Stimulated activated CD8-positive, alpha-beta memory T cell treated with anti-CD3 and anti-CD28 coated beads, Interleukin-4, amount 100 ng/mL, for 48 hours (primary cell): ENCODE data around the gene NCKAP1.
"Not testable (repeated sequence)": the region's sequence is repeated elsewhere in the genome, so short reads cannot be mapped to it uniquely, and the experiment has no call there.

Experiments used
- DNase-seq: peaks from one replicate; pipeline ENCODE4 v3.0.0-alpha.2; 2020

Gene NCKAP1, protein sequence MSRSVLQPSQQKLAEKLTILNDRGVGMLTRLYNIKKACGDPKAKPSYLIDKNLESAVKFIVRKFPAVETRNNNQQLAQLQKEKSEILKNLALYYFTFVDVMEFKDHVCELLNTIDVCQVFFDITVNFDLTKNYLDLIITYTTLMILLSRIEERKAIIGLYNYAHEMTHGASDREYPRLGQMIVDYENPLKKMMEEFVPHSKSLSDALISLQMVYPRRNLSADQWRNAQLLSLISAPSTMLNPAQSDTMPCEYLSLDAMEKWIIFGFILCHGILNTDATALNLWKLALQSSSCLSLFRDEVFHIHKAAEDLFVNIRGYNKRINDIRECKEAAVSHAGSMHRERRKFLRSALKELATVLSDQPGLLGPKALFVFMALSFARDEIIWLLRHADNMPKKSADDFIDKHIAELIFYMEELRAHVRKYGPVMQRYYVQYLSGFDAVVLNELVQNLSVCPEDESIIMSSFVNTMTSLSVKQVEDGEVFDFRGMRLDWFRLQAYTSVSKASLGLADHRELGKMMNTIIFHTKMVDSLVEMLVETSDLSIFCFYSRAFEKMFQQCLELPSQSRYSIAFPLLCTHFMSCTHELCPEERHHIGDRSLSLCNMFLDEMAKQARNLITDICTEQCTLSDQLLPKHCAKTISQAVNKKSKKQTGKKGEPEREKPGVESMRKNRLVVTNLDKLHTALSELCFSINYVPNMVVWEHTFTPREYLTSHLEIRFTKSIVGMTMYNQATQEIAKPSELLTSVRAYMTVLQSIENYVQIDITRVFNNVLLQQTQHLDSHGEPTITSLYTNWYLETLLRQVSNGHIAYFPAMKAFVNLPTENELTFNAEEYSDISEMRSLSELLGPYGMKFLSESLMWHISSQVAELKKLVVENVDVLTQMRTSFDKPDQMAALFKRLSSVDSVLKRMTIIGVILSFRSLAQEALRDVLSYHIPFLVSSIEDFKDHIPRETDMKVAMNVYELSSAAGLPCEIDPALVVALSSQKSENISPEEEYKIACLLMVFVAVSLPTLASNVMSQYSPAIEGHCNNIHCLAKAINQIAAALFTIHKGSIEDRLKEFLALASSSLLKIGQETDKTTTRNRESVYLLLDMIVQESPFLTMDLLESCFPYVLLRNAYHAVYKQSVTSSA

DNA sequence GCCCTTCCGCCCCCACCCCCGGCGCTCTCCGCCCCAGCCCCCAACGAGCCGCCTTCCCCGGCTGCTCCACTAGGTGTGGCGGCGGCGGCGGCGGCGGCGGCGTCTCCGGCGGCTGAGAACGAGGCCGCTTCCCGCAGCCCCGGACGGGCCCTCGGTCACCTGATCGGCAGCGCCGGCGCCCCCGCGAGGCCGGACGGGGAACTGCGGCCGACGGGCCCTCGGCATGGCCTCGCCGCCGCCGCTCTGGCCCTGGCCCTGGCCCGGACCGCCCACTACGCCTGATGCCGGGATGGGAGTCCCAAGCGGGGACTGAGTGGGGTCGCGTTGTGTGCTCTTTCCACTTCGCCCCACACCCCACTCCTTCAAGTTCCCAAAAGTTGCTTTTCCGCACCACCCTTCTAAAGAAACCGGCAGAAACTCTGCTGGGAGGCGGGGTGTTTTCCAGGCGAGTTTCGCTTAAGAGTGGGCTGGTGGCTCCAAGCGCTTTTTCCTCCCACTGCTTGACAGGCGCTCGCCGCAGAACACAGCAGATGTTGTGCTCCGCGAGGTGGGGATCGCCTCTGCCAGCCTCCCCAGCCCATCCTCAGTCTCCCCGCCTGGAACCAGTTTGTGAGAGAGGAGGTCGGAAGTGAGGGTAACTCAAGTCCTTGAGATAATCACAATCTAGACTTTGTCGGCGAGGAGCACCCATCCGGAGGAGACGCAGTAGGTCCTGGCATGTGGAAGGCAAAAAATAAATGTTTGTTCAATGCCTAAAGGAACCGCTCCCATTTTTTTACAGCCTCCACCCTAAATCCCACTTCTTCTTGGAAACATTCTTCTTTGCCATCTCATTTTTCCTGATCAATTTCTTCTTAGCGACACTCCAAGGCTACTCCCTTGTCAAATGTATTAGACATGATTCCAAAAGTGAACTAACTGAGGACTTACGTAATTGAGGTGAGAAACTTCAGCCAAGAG, at the start of gene NCKAP1:
Gene NCKAP1 (minus strand): TSS at position 117 of the 960 bp plus-strand sequence. CDS start 358 bp downstream, outside the sequence.
- DNase-seq: peak; percentile 93

DNA sequence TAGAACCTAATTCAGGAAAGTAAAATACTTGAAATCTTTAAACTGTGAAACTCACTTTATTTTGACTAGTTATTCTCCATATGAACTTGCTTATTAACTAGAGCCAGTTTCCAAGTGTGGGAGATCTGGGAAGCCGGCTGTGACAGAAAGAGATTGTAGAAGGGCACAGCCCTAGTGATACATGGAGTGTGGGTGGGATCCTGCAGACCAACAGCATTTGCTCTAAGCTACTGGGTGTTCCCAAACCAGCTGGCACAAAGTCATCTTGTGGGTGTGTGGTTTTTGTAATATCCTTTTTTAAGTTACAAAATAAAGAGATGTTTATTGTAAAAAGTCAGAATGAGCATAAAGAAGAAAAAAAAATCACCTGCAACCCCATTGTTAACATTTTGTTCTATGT, 43.7 kb upstream of the NCKAP1 start:
- DNase-seq: no peak

DNA sequence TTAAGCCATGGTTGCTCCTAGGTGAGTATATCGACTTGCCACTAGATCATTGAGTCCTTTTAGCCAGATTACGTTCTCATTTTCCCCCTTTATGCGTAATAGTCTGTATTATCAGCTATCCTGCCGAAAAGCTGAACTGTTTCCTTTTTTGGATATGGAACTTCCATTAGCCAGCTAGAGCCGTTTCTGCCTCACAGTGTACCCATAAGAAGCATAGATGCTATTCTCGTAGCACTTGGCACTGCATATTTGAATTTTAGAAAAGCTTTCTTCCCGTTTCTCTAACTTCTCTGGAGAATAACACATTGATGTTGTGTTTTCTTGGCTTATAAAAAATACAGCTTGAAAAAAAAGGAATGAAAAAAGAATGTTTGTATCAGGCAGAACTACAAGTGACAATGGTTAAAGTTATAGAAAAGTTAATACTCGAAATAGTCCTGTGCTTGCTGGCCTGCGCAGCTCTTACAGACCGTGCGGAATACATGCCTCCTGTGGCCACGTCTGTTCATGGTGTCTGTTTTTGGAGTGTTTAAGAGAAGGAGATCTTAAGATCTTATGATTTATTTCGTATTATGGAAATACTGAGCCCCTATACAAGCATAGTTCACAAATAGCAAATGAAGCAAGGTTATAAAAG, 41.0 kb upstream of the NCKAP1 start:
- no peak for DNase-seq

DNA sequence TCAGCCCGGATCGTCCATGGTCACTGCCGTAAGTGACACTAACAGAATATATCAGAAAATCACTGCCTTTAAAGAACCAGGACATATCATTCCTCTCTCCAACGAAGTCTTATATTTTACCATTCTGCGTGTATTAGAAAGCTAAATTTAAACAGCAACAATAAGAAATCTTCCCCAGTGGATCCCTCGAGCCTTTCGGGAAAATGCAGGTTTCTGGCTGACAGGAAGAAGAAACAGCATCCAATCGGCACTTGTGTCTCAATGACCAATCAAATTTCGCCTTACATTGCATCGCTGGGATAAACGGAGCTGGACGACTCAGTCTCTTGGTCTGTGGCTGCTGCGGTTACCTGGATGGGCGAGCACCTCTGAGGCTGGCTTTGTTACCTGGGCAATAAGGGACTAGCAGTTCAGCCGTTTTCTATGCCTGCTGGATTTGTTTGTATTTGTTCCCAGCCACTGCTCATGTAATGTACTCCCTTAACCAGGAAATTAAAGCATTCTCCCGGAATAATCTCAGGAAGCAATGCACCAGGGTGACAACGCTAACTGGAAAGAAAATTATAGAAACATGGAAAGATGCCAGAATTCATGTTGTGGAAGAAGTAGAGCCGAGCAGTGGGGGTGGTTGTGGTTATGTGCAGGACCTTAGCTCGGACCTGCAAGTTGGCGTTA, 40.3 kb upstream of the NCKAP1 start, which contains the start of gene DUSP19:
Gene DUSP19 (plus strand): TSS at position 284 of the 675 bp plus-strand sequence. CDS start 187 bp downstream, at position 471.
- DNase-seq: peak; percentile 94

DNA sequence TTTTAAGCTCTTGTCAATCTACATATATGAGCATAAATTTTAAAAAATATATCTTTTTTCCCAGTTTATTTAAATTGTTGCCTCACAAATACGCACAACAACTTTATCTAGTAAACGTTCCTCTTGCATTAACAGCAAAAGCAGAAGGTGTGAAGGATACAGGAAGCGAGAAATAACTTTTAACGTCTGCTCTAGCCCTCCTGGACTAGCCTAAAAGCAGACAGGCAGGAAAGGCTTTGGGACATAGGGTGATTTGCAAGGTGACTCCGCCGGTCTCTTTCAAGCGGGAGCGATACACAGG, 39.9 kb upstream of the NCKAP1 start:
- no peak for DNase-seq

DNA sequence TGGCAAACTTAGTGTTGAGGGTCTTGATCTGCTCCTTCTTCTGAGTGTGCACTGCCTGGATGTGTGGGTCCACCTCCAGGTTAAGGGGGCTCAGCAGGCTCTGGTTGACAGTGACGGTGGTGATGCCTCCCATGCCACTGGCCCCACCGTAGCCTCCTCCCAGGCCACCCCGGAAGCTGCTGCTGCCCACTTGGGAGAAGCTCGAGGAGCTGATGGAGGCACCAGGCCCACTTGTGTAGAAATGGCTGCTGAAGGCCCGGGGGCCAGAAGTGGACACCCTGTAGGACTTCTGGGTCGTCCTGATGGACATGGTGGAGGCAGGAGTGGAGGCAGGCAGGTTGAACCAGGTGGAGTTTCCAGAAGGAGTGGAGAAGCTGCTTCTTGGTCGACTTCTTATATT, 33.9 kb upstream of the NCKAP1 start:
- DNase-seq: no peak

DNA sequence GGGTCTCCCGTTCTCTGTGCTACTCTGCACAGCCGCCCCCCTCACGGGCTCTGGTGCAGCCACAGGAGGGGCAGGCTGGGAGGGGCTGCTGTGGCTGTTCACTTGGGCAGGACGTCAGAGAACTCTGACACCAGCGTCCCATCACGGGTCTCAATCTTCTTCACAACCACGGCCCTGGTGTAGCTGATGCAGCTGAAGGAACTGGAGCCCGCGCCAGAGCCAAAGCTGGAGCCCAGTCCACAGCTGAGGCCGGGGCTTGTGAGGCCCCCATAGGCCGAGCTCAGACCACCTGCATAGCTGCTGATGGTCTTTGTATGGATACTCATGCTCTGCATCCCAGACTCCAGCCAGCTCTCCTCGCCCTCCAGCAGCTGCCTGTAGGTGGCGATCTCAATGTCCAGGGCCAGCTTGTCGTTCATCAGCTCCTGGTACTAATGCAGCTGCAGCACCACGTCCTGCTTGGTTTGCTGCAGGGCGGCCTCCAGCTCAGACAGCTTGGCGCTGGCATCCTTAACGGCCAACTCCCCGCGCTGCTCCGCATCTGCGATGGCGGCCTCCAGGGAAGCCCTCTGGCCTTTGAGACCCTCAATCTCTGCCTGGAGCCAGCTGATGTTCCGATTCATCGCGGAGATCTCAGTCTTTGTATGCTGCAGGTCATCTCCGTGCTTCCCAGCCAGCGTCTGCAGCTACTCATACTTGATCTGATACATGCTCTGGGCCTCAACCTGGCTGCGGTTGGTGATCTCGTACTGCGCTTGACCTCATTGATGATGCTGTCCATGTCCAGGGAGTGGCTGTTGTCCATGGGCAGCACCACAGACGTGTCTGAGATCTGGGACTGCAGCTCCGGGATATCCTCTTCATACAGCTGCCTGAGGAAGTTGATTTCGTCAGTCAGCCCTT, 32.9 kb upstream of the NCKAP1 start:
- peak; percentile 35 for DNase-seq

DNA sequence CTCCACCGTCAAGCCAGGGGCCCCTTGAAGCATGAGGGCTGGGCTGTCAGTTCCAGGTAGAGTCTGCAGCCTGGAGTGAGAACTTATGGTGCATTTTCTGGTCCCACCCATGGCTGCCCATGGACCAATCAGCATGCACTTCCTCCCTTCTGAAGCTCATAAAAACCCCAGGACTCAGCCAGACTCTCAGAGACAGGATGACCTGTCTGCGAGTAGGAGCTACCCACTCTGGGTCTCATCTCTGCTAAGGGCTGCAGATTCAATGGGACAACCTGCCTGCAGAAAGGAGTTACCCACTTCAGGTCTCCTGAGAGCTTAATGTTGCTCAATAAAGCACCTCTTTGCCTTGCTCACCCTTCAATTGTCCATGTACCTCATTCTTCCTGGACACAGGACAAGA, 30.9 kb upstream of the NCKAP1 start:
- DNase-seq: no peak

DNA sequence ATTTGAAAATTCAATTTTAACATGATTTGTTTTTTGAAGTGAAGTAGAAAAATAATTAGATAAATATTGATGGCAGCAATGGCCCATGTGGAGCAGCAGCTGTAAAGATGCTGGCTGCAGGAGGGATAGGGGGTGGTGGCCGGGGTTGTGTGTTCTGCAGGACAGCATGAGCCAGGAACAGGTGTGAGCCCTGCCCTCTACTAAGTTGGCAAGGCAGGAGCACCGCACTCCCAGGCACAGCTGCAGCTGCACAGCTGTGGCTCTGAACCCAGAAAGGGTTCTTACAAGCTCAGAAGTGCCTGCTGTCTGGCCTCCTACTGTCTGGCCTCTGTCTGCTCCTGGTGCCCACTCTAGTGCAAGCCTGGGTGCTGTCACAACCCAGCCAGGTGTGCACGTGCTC, 30.3 kb upstream of the NCKAP1 start:
- no peak for DNase-seq

DNA sequence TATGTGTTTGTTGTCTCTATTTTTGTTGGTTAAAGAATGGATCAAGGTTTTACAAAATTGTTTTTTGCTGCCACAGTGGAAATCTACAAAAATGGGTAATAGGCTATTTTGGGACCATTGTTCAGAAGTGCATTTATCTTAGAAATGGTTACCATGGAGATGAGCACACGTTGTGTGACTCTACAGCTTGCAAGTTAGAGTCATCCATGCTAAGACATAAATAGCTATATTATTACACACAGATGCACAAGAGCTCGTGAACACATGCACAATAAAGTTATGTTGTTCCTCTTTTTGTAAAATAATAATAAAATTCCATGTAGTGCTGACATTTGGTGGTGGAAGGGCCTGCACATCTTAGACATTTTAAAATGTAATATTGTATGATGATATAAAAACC, 24.8 kb upstream of the NCKAP1 start:
- no peak for DNase-seq

DNA sequence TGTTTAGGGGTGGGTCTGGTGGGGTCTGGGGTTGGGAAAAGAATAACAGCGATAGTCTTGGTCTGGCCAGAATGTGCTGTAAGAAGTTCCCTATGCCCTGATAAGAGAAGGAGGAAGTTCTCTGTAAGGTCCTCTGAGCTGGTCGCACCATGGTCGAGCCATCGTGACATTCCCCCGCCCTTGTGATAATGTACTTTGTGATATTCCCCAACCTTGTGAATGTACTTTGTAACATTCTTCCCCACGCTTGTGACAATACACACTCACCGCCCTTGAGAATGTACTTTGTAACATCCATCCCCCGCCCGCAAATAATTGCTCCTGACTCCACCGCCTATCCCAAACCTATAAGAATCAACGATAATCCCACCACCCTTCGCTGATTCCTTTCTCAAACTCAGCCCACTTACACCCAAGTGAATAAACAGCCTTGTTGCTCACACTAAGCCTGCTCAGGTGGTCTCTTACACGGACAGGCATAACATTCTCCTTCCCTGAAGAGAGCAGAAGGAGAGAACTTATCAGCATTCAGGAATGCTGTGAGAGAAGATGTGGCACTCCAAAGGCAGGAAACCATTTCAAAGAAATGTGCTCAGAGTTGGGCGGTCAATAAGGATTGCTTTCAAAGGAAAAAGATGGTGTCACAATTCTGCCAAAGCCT, 22.4 kb upstream of the NCKAP1 start:
- DNase-seq: no peak

DNA sequence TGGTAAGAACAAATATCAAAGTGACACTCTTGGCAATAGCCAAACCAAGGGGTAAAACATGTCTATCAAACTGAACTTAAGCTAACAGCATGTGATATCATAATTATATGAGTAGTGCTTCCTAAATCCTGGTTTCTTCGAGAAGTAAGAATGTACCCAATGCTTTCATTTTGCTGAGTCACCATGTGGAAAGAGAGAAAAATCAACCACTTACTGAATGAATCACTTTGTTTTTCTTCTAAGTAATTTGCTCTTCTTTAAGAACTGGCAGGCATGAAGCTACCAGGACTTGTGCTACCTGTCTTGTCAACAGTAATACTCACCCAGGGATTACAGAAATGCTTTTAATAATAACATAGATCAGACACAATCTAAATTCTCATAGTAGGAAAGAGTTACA, 21.3 kb upstream of the NCKAP1 start:
- DNase-seq: no peak

DNA sequence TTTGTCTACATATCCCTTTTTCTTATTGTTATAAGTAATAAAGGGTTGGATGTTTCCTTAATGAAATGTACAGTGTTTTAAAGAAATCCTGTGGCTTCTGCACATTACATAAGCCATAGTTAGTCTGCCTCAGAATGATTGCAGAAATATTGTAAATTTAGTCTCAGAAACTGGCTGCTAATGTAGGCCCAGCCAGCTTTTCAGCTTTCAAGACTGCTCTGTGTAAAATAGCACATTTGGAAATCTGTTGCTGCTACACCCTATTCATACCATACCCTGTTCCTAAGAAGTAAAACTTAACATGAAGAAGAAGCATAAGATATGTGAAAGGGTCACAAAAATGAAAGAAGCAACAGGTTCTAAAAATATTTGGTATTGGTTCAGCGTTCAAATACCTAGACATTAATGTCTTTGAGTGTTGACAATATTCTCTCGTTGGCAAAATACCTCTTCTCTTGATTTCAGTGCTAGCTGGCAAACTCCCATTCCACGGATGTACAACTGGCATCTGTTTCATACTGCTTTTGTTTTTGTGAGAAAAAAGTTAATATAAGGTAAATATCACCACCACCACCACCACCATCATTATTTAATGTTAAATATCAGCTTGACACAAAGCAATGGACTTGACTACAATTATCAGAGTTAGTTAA, 19.2 kb upstream of the NCKAP1 start:
- no peak for DNase-seq

DNA sequence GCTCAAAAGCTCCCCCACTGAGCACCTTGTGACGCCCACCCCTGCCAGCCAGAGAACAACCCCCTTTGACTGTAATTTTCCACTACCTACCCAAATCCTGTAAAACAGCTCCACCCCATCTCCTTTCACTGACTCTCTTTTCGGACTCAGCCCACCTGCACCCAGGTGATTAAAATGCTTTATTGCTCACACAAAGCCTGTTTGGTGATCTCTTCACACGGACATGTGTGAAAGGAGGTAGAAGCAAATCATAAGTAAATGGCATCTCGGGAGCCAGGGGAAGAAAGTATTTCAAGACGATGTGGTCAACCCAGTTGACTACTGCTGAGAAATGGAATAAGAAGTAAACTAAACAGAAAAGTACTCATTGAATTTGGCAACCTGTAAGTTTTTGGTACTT, 11.2 kb upstream of the NCKAP1 start:
- no peak for DNase-seq

DNA sequence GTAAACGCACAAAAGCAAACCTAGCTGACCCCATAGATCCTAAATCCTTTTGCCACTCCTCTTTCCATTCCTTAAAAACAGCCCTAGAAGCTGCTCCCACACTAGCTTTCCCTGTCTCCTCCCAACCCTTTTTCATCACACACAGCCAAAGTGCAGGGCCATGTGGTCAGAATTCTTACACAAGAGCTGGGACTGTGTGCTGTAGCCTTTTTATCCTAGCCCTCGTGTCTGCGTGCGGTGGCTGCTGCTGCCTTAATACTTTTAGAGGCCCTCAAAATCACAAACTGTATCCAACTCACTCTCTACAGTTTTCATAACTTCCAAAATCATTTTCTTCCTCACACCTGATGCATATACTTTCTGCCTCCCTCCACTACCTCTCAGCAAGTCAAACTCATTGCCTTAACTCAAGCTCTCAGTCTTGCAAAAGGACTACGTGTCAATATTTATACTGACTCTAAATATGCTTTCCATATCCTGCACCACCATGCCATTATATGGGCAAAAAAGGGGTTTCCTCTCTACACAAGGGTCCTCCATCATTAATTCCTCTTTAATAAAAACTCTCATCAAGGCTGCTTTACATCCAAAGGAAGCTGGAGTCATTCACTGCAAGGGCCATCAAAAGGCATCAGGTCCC, 9.3 kb upstream of the NCKAP1 start:
- DNase-seq: not testable (repeated sequence)

DNA sequence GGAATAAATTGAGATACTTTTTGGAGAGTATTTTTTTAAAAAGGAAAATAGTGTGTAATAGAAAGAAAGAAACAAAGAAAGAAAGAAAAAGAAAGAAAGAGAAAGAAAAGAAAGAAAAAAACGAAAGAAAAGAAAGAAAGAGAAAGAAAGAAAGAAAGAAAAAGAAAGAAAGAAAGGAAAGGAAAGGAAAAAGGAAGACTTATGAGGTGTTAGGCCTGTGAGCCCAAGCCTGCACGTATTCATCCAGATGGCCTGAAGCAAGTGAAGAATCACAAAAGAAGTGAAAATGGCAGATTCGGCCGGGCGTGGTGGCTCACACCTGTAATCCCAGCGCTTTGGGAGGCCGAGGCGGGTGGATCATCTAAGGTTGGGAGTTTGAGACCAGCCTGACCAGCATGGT, 5.3 kb upstream of the NCKAP1 start:
- DNase-seq: not testable (repeated sequence)

DNA sequence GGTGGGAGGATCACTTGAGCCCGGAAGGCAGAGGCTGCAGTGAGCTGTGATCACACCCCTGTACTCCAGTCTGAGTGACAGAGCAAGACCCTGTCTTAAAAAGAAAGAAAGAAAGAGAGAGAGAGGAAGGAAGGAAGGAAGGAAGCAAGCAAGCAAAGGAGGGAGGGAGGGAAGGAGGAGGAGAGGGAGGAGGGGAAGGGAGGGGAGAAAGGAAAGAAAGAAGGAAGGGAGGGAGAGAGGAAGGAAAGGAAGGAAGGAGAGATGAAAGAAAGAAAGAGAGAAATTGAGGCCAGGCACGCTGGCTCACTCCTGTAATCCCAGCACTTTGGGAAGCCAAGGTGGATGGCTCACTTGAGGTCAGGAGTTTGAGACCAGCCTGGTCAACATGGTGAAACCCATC, 2.3 kb upstream of the NCKAP1 start:
- no peak for DNase-seq

DNA sequence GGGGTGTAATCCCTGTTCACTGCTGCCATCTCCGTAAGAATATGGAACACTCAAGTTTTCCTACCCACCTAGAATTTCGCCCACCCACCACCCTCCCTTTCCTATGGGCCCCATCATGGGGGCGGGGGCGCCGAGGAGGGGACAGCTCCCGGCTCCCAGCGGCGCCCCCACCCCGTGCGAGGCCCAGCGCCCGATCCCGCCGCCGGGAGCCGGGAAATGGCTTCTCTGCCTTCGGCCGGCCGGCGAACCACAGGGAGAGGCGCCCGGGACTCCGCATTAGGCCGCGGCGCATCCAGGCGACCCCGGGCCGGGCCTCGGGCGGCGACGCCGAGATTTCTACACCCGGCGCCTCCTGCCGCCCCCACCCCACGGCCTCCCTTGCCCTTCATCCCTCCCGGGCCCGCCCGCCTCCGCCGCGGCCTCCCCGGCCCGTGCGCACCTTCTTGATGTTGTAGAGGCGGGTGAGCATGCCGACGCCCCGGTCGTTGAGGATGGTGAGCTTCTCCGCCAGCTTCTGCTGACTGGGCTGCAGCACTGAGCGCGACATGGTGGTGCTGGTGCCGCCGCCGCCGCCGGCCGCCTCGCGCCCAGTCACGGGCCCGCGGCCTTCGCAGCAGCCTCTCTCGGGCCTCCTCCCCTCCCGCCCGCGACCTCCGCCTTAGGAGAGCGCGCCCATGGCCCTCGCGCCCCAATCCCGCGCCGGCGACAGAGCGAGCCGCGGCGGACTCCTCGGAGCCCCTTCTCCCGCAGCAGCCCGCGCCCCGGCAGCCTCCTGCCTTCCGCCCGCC, 510 bp downstream of the NCKAP1 start:
- peak; percentile 50 for DNase-seq
